Progenitor cell of endocrine pancreas (in vitro differentiated cells): Measurements from ENCODE around the gene EIF3B. TPM values are rescaled to one million over a fixed set of nuclear protein-coding genes. Genes with fewer than 3 reads are reported as not detected.
A peak's percentile ranks its signal among the peaks of the same experiment; 100 is the strongest.
"Not testable (repeated sequence)": the region's sequence is repeated elsewhere in the genome, so short reads cannot be mapped to it uniquely, and the experiment has no call there.

Source experiments
- DNase-seq: peaks from one replicate; pipeline ENCODE4 v3.0.0; 2021; ENCODE audit warnings: low spot score; ENCODE audit not compliant: unreplicated experiment
- H3K27ac Mint-ChIP-seq: 2 replicates; pipeline ENCODE4 v1.8.0; 2021; ENCODE audit warnings: mild to moderate bottlenecking, moderate library complexity, mixed read lengths
- H3K27me3 Mint-ChIP-seq: 2 replicates; pipeline ENCODE4 v1.8.0; 2021; ENCODE audit warnings: mixed read lengths
- H3K36me3 Mint-ChIP-seq: 2 replicates; pipeline ENCODE4 v1.8.0; 2022; ENCODE audit warnings: mixed read lengths; ENCODE audit not compliant: insufficient read depth
- H3K4me1 Mint-ChIP-seq: 2 replicates; pipeline ENCODE4 v1.8.0; 2021; ENCODE audit warnings: low read depth, mixed read lengths
- H3K4me3 Mint-ChIP-seq: 2 replicates; pipeline ENCODE4 v1.8.0; 2021; ENCODE audit warnings: low read depth, mild to moderate bottlenecking, moderate library complexity, mixed read lengths
- H3K9me3 Mint-ChIP-seq: 2 replicates; pipeline ENCODE4 v1.8.0; 2021; ENCODE audit warnings: low read depth, mixed read lengths
- CTCF ChIP-seq: fragments of 200-600 bp; sonication (generic); IDR thresholded peaks from one replicate; pipeline ENCODE4 v1.5.0; 2021; ENCODE audit warnings: antibody characterized with exemption, mild to moderate bottlenecking; ENCODE audit not compliant: unreplicated experiment
- total RNA-seq: library from RNA; stranded (reverse); gene quantifications from 2 replicates; pipeline ENCODE4 v1.2.1, GENCODE V29; 2021

The EIF3B gene
- total RNA-seq, 1 donor from 2014 or later = 158 TPM

GRCh38 chr7:2388637-2388954, 34.0 kb downstream of the EIF3B start:
- no peak overlapping the region for H3K27ac Mint-ChIP-seq
- no peaks in the 10 kb centered on the region for H3K27me3 Mint-ChIP-seq
- H3K4me1 Mint-ChIP-seq = peaks cover 16% of the 10 kb centered on the region
- TF ChIP-seq CTCF = no peak
- DNase-seq = no peak
- no peaks in the 10 kb centered on the region for H3K36me3 Mint-ChIP-seq
- H3K4me3 Mint-ChIP-seq = no peak overlapping the region
- H3K9me3 Mint-ChIP-seq = no peaks in the 10 kb centered on the region

DNA sequence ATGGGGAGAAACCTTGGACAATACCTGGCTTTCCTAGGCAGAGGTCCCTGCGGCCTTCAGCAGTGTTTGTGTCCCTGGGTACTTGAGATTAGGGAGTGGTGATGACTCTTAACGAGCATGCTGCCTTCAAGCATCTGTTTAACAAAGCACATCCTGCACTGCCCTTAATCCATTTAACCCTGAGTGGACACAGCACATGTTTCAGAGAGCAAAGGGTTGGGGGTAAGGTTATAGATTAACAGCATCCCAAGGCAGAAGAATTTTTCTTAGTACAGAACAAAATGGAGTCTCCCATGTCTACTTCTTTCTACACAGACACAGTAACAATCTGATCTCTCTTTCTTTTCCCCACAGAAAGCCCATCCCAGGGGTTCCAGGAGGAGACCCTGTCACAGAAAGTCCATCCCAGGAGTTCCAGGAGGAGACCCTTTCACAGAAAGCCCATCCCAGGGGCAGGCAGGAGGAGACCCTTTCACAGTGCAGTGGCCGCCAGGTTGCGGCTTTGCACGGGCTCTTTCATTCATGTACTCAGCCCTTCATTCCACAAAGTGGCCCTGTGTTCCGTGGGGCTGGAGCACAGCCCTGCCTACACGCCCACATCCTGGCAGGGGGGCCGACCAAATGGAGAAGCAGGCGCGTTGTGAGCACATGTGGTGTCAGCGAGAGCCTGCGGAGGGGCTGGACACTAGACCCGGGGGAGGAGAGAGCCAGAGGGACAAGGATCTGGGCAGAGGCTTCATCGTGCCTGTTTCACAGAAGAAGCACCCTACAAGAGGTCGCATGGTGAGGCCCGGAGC, 35.6 kb downstream of the EIF3B start:
- Mint-ChIP-seq H3K27ac (peak overlapping the region; percentile 79), H3K4me1 (peaks cover 16% of the 10 kb centered on the region)
- DNase-seq, H3K27me3 Mint-ChIP-seq, H3K4me3 Mint-ChIP-seq, H3K9me3 Mint-ChIP-seq, H3K36me3 Mint-ChIP-seq: not testable (repeated sequence)

DNA sequence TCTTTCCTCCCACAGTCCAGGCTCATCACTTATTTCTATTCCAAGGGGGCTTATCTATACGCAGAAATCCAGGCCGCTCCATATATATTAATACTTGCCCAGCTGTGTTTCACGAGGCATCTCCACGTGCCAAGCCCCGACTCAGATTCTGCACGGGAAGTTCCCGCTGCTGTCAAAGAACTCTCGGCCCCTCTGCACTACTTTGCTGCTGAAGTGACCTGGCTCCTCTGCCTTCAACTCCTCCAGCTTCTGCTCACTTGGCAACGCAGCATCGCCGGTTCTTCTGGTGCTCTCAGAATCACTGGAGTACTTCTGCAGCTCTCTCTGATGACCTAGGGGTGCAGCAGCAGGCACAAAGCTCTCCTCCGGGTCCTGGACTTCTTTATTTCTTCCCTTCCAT, 39.1 kb downstream of the EIF3B start:
- no peak for TF ChIP-seq CTCF
- H3K27me3 Mint-ChIP-seq = no peaks in the 10 kb centered on the region
- H3K4me1 Mint-ChIP-seq = peaks cover 16% of the 10 kb centered on the region
- no peak for DNase-seq
- no peak overlapping the region for H3K27ac Mint-ChIP-seq
- no peaks in the 10 kb centered on the region for H3K9me3 Mint-ChIP-seq
- no peaks in the 10 kb centered on the region for H3K36me3 Mint-ChIP-seq
- H3K4me3 Mint-ChIP-seq = no peak overlapping the region

DNA sequence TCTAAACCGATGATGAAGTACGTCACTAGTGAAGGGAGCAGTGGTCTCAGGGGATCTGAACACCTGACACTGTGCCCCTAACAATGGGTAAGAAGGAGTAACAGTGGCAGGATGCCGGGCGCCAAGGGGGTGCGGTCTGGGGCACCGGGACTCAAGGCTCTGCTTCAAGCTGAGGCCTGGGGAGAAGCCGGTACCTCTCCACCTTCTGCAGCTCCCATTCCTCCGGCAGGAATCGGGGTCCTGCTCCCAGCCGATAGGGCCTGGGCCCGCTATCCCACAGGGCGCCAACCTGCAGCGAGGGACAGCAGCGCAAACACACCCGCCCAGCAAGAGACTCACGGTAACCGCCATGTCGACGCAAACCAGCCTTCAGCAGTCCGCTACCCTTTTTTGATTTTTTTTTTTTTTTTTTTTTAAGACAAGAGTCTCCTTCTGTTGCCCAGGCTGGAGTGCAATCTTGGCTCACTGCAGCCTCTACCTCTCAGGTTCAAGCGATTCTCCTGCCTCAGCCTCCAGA, 40.0 kb downstream of the EIF3B start:
- Mint-ChIP-seq H3K4me1 (peaks cover 11% of the 10 kb centered on the region), H3K27me3 (no peaks in the 10 kb centered on the region), H3K4me3 (no peak overlapping the region), H3K27ac (no peak overlapping the region), H3K9me3 (no peaks in the 10 kb centered on the region), H3K36me3 (no peaks in the 10 kb centered on the region)
- DNase-seq = no peak
- TF ChIP-seq CTCF = no peak

GRCh38 chr7:2398506-2398905, 43.9 kb downstream of the EIF3B start:
- no peak for DNase-seq
- Mint-ChIP-seq H3K4me1 (peaks cover 2% of the 10 kb centered on the region), H3K27me3 (no peaks in the 10 kb centered on the region), H3K36me3 (no peaks in the 10 kb centered on the region), H3K9me3 (no peaks in the 10 kb centered on the region), H3K4me3 (no peak overlapping the region), H3K27ac (no peak overlapping the region)
- no peak for TF ChIP-seq CTCF

GRCh38 chr7:2399848-2400587, 45.4 kb downstream of the EIF3B start:
- Mint-ChIP-seq H3K4me3 (no peak overlapping the region), H3K9me3 (no peaks in the 10 kb centered on the region), H3K27ac (no peak overlapping the region), H3K27me3 (no peaks in the 10 kb centered on the region), H3K36me3 (no peaks in the 10 kb centered on the region), H3K4me1 (peaks cover 11% of the 10 kb centered on the region)
- TF ChIP-seq CTCF = no peak
- no peak for DNase-seq
